HG02571 (cell line): ENCODE results near the gene ZNF878.
"Not testable (repeated sequence)": the region's sequence is repeated elsewhere in the genome, so short reads cannot be mapped to it uniquely, and the experiment has no call there.

ENCODE experiments used
- ATAC-seq: cut with Tn5 transposase; IDR thresholded peaks from one replicate; pipeline ENCODE4 v1.9.1; 2021; ENCODE audit warnings: mild to moderate bottlenecking, moderate library complexity; ENCODE audit not compliant: unreplicated experiment

Gene ZNF878

GRCh38 chr19:12052497-12053169 lies at the start of gene ZNF878:
Gene ZNF878, minus strand, starts transcription at chr19:12052961. Its CDS starts 160 bp downstream, at chr19:12052801.
- peak; percentile 87 for ATAC-seq

DNA sequence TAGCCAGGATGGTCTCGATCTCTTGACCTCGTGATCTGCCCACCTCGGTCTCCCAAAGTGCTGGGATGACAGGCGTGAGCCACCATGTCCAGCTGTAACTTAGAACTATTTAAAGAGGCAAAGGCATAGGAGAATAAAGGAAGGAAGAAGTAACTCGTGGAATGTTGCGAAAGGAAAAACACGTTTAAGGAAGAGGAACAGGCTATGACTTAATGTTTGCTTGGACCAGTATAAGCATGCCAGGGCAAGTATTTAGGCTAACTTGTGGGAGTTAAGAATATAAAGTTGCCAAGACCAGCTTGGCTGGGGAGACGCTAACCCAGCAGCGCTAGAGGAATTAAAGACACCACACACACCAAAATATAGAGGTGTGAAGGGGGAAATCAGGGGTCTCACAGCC lies 45.3 kb upstream of the ZNF878 start:
- ATAC-seq: no peak

GRCh38 chr19:12095111-12095790 lies 42.5 kb upstream of the ZNF878 start:
- no peak for ATAC-seq

DNA sequence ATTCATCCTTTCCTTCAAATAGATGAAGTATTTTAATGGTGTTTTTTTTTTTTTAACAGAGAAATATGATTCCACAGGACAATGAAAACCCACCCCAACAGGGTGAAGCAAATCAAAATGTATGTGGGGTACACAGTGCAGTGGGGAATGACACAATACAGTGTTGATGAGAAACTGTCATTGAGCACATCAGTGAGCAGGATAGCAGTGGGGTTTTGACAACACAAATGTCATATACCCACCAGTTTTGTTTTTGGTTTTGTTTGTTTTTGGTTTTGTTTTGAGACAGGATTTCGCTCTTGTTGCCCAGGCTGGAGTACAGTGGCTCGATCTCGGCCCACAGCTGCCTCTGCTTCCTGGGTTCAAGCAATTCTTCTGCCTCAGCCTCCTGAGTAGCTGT lies 41.0 kb upstream of the ZNF878 start:
- ATAC-seq: no peak

GRCh38 chr19:12092956-12093355 lies 40.2 kb upstream of the ZNF878 start:
- ATAC-seq: no peak

- peak; percentile 71 for ATAC-seq
Observed at GRCh38 chr19:12092065-12092867, 39.5 kb upstream of the ZNF878 start.

GRCh38 chr19:12090807-12091206 lies 38.0 kb upstream of the ZNF878 start:
- ATAC-seq: no peak

- no peak for ATAC-seq
Observed at GRCh38 chr19:12085074-12085818, 32.5 kb upstream of the ZNF878 start.

GRCh38 chr19:12083336-12083735 lies 30.6 kb upstream of the ZNF878 start:
- not testable (repeated sequence) for ATAC-seq

DNA sequence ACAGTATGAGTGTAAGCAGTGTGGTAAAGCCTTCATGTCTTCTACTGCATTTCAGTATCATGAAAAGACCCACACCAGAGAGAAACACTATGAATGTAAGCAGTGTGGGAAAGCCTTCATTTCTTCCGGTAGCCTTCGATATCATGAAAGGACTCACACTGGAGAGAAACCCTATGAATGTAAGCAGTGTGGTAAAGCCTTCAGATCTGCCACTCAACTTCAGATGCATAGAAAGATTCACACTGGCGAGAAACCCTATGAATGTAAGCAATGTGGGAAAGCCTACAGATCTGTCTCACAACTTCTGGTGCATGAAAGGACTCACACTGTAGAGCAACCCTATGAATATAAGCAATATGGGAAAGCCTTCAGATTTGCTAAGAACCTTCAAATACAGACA lies 24.6 kb upstream of the ZNF878 start:
- ATAC-seq: no peak

- ATAC-seq: not testable (repeated sequence)
Observed at GRCh38 chr19:12076331-12076730, 23.6 kb upstream of the ZNF878 start.

- ATAC-seq: no peak
Observed at GRCh38 chr19:12075538-12076139, 22.9 kb upstream of the ZNF878 start.

DNA sequence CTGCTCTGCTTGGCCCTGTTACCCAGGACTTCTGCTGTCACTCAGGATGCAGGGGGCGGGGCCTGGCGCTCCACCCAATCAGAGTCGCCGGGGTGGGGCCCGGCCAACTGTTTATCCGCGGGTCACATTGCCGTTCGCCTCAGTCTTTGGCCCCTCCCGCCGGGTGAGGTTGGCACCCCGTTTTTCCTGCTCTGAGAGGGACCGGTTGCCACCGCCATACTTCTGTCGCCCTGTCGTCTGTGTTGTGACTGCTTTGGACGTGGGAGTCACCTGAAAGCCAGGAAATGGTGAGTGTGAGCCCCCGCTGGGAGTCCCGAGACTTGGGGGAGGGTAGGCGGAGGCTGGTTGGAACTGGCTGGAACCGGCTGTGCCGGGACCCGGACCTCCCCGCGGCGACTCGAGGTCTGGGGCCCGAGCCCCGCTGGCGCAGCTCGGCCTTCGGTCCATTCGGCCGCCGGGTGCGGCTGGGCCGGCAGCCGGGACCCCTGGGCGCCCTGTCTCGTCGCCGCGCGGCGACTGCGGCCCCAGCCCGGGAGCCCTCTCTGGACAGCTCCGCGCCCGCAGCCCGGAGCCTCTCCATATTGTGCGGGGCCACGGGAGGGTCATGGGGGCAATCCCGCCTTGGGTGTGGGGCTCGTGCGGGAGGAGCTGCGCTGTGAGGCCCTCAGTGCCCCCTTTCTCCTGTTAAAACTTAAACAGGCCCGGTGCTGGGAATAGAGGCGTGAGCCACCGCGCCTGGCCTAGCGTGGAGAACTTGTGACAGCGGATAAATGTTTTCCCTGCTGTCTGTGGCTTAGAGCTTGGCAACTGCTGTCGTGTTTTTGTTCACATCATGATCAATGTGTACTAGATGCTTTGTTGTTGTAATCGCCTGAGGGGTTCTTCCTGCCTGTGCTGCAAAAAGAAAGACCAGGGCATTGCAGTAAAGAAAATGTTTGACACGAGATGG lies 12.1 kb upstream of the ZNF878 start, which contains the start of gene ZNF844:
ZNF844 (plus strand) TSS at position 142 of the 949 bp plus-strand sequence; CDS start at position 285, 143 bp downstream.
- peak; percentile 92 for ATAC-seq

DNA sequence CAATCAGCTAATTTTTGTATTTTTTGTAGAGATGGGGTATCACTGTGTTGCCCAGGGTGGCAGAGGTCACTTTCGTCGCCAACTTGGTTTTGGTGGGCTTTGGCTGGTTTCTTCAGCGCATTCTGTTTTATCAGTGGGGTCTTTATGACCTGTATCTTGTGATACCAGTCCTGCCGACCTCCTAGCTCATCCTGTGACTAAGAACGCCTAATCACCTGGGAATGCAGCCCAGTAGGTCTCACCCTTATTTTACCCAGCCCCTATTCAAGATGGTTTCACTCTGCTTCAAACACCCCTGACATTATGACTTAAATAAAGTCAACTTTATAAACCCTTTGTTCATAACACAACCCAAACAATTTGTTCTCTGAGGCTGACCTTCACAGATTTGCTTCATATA lies 3.0 kb upstream of the ZNF878 start:
- no peak for ATAC-seq

DNA sequence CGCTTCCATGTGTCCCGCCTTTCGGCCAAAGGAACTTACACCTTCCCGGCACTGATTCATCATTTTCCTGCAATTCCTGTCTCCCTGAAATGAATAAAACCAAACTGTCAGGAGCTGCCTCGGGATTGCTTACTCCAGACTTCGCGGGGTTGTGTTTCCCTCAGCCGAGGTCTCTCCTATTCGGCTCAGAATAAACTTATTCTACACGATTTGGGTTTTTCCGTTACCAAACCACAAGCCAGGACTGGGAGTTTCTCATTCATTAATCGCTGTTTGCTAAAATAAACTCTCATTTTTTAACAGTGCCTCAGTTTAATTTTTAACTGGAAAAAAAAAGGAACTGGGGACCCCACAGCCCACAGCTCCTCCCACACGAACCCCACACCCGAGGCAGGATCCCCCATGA lies 667 bp downstream of the ZNF878 start:
- ATAC-seq: no peak

DNA sequence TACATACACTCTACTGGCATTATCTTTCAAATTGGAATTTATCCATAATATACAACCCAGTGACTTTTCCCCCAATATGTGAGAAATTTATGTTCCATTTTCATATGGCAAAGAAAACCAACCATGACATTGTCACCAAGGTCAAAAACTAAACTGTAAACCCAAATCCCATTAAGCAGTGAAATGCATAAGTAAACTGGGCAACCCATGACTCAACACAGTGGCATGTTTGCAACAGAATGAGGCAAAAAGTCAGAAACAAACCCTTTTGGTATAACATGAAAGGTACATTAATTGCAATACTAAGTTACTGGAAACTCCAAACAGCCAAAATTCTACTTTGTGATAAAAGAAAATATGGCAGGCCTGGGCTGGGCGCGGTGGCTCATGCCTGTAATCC lies 4.9 kb downstream of the ZNF878 start:
- ATAC-seq: no peak

DNA sequence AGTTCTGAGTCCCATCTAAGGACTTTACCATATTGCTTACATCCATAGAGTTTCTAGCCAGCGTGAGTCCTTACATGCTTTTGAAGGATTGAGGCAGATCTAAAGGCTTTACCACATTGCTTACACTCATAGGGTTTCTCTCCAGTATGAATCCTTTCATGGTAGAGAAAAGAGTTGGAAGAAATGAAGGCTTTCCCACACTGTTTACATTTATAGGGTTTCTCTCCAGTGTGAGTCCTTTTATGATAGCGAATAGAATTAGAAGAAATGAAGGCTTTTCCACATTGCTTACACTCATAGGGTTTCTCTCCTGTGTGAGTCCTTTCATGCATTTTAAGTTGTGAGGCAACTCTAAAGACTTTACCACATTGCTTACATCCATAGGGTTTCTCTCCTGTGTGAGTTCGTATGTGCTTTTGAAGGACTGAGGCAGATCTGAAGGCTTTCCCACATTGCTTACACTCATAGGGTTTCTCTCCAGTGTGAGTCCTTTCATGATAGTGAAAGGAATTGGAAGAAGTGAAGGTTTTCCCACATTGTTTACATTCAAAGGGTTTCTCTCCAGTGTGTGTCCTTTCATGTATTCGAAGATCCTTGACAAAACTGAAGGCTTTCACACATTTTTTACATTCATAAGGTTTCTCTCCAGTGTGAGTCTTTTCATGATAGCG lies 8.9 kb downstream of the ZNF878 start:
- ATAC-seq: no peak

- no peak for ATAC-seq
Observed at GRCh38 chr19:12042893-12043292, 9.9 kb downstream of the ZNF878 start.
